Activated CD4-positive, alpha-beta T cell treated with anti-CD3 and anti-CD28 coated beads, Interleukin-2, amount 50 U/mL, for 1 hour (primary cell): Measurements from ENCODE around the gene KDELR1.
A peak's percentile ranks its signal among the peaks of the same experiment; 100 is the strongest.
"Not testable (repeated sequence)": the region's sequence is repeated elsewhere in the genome, so short reads cannot be mapped to it uniquely, and the experiment has no call there.

ENCODE experiments used
- DNase-seq: peaks from one replicate; pipeline ENCODE4 v3.0.0-alpha.2; 2020

The KDELR1 gene

DNA sequence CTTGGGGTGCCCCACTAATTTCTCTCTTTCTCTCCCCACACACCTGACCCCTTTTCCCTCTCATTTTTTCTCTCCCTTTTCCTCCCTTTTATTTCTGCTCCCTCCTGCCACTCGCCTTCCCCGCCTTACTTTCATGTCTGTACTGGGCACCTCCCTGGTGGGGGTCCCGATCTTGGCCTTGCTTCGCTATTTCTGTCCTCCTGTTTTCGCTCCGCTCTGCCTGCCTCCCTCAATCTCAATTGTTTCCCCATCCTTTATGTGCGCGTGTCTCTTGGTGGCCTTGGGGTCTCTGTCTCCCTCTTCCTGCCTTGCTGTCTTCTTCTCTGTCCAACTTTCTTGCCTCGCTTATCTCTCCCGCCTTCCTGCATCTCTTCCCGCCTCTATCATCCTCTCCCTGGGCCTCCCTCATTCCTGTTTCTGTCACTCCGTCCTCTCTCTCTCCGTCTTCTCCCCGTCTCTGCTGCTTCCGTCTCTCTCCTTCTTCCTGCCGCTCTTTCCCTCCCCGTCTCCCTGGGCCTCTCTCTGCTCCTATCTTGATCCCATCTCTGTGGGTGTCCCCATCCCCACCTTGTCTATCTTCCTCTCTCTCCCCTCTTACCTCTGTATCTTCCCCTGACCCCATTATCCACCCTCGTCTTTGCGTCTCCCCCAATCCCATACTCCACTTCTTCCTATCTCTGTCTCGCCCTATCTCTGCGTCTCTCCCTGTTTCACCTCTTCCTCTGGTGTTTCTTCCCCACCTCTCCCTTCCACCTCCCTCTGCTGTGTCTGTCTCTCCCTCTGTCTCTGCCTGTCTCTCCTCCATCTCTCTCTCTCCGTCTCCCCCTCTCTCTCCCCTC, 6.1 kb upstream of the KDELR1 start:
- no peak for DNase-seq

DNA sequence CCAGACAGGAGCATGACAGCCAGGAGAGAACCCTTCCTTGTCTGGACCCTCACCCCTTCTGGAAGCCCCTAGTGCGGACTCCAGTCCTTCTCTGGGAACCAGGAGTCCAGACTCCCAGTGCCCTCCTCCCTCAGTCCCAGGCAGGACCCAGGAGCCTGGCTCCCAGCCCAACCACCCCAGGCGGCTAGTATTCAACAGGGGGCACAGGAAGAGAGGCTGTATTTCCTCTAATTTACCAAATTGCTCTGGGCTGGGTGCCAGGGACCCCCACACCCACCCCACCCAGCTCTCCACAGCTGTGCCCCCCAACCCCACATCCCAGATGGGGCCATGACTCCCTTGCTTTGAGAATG, 5.4 kb upstream of the KDELR1 start:
- no peak for DNase-seq

DNA sequence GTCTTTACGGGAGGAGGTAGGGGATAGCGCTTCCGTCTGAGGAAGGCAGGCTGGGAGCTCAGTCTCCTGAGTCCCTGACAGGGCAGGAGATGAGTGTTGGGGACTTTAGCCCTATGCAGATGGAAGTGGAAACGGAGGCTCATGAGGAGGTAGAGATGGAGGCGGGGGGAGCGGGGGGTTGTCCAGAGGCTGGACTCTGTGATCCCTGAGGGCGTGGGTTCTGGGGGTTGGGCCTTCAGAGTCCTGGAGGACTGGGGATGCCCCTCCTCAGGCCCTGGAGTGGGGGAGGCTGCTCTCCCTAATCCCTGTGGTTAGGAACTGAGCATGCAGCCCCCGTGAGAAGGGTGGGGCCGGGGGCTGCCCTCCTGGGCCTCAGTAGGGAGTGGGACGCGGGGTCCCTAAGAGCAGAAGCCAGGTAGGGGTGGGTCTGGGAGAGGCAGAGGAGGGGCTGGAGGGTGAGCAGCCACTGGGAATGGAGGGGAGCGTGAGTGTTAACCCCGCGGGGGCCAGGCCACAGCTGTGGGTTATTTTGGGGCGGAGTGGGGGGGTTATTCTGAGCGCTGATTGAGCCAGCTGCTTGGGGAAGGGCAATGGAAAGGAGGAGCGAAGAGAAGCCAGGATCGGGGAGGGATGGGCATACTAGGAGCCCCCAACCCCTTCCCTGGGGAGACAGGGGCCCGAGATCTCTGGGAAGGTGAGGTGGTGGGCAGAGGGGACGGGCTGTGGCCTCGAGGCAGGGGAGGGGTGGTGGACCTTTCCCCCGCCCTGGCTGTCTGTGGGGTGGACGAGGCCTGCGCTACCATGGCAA, 4.9 kb upstream of the KDELR1 start:
- DNase-seq, result no peak

DNA sequence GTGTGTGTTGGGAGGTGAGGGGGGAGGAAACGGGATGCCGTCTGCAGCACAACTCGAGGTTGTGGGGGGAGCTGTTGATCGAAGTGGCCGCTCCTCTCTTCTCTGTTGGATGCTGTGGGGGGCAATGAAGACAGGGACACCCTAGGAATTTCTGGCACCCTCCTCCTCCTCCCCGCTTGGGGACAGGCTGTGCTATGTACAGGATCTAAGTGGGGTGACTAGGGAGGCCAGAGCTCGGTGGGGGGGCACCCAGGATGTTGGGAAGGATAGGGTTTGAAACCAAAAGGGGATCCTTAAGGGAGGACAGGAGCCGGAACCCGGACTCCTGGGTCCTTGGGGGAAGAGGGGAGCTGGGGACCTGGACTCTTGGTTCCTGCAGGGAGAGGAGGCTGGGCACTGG, 4.1 kb upstream of the KDELR1 start:
- no peak for DNase-seq

DNA sequence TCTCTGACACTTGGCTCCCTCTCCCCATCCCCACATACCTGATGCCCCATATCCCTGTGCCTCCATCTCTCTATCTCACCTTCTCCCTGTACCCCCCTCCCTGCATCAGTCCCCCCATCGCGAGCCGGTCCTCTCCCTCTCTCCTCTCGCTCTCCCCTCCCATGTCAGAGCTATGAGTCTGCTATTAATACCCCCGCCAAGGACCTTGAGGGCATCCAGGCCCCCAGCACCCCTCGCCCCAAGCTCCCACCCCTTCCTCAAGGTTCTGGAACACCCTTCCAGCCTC, 3.8 kb upstream of the KDELR1 start:
- DNase-seq, result no peak

DNA sequence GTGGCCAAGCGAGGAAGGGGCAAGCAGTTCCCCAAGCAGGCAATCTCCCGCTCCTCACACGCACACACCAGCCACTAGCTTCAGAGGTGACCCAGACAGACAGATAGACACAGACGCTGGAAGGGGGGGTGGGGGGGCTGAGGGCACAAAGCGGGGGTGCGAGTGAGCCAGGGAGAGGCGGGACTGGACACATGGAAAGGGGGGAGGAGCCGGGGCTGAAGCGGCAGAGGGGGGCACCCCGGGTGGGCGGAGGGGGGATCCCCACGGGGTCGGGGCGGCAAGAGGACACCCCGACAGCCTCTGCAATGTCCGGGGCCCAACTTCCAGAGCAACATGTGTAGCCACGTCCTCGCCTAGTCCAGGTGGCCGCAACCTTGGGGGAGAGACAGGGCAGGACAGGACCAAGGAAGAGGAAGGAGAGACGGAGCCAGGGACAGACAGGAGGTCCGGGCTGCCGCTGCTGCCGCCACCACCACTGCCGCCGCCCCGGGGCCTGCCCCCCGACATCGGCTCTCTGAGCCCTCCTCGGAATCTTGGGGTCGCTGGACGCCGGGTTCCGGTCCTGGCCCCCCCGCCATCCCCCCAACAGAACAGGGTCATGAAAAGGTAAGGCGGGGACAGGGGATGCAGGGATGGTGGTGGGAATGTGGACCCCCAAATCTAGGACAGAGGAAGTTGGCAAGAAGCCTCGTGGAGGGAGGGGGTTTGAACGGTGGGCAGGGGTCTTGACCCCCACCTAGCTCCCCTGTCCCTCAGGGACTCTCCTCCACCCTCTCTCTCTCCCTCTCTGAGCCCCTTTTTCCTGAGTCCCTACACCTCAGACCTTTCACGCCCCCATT, 3.2 kb upstream of the KDELR1 start:
- DNase-seq, result no peak

DNA sequence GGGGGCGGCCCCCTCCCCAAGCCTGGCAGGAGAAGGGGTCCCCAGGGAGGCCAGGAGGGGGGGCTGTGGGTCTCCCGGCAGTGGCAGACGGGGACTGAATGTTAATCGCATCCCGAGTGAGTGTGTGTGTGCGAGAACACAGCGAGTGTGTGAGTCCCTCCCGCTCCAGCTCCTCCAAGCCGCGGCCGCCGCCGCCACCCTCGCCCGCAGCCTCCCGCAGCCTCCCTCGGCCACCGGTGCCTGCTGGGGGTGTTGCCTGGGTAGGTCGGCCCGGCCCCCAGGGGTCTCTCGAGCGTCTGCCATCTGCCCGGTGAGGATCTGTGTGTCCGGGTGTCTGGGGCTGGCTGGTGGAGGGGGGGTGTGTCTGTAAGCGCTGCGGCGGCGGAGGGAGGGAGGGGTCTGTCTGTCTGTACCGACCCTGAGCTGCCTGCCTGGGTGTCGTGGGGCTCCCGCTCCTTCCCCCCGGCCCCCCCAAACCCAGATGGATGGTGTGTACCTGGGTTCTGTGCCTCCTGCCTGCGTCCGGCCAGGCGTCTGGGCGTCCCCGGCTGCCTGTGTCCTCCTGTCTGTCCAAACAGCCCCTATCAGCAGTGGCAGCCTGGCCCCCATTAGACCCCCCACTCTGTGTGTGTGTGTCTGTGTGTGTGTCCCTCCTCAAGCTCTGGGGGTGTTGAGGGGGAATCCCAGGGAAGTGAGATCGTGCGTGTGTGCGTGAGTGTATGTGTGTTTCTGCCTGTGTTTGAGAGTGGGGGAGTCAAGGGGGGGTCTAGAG, 2.4 kb upstream of the KDELR1 start, which contains the start of gene GRIN2D:
TSS of gene GRIN2D (plus strand) at position 110 of the 772 bp plus-strand sequence. CDS start 4,725 bp downstream, outside the sequence.
- DNase-seq, result peak; percentile 31

DNA sequence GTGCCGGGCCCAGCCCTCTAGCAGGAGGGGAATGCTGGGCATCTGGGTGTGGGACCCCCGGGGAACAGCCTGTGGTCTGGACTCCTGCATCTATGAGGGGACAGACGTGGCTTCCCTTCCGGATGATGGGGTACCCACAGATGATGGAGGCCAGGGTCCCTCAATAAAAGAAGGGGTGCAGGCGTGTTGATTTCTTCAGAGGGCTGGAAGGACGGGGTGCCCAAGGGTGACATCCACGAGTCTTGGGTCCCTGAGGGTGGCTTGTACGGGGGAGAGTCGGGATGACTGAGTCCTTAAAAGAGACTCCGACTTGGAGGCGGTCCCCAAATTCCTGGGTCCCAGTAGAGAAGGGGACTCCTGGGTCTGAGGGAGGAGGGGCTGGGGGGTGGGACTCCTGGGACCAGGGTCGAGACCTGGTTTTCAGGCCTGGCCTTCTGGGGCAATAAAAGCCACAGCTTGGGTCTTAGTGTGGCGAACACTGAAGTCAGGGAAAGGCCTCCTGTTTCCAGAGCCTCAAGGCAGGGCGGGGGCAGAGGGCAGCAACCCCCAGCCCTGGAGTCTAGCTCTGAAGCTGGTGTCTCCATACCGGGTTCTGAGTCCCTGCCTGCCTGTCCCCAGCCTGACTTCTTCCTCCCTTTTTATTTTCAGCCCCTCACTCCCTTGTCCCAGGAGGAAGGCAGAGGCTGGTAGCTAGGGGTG, 1.7 kb upstream of the KDELR1 start:
- DNase-seq, result no peak

DNA sequence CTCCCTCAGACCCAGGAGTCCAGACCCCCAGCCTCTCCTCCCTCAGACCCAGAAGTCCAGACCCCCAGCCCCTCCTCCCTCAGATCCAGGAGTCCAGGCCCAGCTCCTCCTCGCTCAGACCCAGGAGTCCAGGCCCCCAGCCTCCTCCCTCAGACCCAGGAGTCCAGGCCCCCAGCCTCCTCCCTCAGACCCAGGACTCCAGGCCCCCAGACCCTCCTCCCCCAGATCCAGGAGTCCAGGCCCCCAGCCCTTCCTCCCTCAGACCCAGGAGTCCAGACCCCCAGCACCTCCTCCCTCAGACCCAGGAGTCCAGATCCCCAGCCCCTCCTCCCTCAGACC, 624 bp upstream of the KDELR1 start:
- not testable (repeated sequence) for DNase-seq

DNA sequence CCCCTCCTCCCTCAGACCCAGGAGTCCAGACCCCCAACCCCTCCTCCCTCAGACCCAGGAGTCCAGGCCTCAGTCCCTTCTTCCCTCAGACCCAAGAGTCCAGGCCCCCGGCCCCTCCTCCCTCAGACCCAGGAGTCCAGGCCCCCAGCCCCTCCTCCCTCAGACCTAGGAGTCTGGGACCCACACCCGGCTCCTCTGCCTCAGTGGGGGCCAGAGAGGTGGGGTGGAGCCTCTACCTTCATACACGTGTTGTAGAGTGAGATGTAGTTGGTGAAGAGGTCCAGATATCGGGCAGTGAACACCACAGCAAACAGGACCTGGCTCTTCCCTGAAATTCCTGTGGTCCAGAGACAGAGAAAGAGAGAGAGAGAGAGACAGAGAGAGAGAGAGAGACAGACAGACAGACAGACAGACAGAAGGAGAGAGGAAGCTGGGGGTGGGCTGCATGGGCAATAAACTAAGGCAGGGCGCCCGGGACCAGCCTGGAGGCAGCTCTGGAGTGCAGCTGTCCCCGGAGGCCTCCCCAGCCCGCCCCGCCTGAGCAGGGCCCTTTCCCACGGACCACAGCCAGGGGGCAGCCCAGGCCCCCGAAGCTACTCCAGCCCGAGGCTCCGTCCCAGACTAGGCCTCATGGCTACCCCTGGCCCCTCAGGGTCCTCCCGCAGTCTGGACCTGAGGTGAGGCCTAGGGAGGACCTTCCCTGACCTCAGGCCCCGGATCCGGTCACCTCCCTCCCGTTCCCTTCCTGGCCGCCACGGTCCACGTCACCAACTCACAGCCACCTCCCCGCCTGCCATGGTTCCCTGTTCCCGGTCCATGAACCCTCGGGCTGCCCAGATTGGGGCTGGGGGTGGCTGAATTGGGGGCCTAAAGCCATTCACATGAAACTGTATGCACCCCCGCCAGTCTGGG, 907 bp downstream of the KDELR1 start:
- DNase-seq, result peak; percentile 62

DNA sequence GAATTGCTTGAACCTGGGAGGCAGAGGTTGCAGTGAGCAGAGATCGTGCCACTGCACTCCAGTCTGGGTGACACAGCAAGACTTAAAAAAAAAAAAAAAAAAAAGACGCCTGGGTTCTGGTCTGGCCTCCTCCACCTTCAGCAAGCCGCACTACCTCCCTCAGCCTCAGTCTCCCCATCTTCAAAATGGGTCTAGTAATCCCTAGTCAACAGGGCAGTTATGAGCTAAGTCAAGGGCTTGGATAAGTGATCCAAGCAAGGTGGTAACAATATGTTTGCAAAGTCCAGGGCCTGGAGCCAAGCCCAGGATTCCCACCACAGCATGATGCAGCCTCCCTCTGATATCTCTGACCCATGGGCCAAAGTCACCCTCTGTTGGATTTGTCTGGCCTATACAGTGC, 4.4 kb downstream of the KDELR1 start:
- DNase-seq, result no peak

DNA sequence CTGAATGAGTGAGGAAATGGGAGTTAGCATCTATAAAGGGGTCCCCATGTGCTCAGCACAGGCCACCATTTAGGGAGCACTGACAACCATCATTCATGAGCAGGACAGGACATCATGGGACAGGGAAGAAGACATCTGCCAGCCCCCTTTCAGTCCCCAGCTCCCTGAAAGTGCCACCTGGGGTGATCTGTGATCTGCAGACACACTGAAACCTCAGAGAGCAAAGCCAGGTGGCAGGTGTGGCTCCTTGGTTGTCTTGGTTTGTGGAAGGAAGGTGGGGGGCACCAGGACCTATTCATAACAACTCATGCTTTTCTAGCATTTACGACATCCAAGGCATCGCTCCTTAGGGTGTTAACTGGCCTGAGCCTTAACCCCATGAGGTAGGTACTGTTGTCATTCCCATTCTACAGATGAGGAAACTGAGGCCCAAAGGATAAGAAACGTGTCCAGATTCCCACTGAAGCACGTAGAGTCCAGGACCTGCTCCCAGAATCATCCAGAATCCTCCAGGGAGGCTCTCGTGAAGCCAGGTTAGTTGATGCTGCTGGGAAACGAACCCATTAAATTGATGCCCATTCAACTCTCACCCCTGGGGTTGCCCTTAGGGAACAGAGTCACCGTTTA, 5.8 kb downstream of the KDELR1 start:
- DNase-seq, result no peak

DNA sequence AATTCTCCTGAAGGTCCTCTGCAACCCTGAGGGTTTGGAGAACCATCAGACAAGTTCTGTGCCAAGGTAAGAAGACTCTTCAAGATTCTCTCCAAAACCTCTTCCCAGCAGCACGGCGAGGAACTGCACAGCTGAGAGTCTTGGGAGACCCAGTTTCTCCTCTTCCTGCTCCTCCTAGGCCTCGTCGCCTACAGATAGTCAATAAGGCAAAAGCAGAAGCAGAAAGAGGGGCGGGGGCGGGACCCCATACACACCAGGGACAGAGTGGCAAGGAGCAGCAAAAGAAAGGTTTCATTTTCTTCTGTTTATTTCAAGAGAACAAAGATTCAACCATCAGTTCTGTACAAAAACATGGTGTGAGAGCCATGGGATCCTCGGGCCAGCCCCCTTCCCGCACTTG, 9.1 kb downstream of the KDELR1 start:
- DNase-seq, result no peak

DNA sequence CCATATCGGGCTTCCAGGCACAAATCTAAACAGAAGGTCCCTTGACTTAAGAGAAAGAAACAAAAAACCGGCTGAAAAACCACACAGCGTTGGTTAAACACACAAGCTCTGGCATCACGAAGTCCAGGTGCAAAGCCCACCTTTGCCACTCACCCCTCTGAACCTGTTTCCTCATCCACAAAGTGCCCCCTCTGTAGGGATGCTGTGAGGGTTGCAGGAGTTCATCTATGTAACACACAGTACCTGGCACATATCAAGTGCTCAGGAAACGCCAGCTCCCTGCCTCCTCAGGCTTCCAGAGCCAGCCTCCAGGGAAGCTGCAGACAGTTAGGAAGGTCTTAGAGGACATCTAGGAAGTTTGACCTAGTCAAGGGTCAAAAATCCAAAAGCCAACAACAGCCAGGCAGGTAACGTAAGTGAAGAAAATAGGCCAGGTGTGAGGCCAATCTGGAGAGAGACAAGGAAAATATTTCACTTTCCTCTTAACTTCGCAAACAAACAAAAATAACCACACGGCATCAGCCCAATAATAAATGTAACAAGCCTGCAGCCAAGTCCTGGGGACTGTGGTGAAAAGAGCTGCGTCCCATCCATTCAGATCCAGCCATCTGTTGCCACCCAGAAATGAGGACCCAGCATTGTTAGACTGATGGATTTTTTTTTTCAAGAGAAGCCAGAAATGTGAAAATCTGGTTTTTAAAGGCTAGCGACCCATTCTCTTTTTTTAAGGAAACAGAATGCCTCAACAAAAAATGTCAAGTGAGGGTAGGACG, 10.0 kb downstream of the KDELR1 start:
- DNase-seq, result no peak

DNA sequence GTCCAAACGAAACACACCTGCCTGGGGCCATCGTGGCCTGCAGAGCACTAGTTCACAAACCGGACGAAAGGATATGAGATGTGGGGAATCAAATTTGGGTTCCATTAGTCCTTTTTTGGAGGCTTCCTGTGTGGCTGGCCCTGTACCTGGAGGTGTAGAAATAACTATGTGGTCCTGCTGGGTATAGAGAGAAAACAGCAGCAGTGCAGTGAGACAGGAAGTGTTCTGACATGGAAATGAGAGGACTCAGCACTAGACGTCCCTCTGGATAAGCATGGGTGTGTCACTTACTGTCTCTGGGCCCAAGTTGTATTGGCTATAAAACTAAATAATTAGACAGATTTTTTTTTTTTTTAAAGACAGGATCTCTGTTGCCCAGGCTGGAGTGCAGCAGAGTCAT, 12.3 kb downstream of the KDELR1 start:
- no peak for DNase-seq

DNA sequence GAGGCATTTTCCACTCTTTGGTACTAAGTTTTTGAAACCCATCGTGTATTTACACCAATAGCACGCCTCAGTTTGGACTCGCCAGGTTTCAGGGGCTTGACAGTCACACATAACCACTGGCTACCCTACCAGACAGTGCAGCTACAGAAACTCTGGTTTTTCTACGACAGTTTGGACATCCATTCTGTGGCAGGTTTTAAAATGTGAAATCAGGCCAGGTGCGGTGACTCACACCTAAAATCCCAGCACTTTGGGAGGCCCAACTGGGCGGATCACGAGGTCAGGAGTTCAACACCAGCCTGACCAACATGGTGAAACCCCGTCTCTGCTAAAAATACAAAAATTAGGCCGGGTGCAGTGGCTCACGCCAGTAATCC, 13.2 kb downstream of the KDELR1 start:
- DNase-seq, result no peak

DNA sequence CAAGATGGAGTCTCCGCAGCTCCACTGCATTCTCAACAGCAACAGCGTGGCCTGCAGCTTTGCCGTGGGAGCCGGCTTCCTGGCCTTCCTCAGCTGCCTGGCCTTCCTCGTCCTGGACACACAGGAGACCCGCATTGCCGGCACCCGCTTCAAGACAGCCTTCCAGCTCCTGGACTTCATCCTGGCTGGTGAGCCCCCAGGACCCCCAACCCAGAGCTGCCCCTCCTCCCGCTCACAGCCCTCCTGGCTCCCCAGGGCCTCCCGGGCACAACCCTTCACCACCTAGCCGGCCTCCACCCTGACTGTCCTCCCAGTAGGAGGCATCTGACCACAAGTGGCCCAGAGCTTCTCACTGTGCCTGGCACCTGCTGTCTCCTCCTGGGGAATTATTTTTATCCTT, 17.8 kb downstream of the KDELR1 start:
- DNase-seq, result no peak

DNA sequence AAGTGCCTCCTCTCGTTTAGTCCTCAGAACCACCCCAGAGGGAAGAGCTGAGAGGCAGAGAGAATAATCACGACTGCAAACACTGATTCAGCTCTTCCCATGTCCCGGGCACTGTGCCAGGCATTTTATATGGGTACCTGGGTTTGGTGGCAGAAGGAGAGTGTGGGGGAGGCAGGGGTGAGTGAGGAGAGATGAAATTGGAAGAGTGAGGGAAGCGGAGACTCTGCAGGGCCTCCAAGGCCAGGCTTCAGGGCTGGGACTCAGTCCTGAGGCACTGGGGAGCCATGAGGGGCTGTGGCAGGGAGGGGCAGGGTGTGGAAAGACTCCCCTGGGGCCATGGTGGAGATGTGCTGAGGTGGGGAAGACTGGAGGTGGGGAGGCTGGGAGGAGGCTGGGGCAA, 18.4 kb downstream of the KDELR1 start:
- no peak for DNase-seq

DNA sequence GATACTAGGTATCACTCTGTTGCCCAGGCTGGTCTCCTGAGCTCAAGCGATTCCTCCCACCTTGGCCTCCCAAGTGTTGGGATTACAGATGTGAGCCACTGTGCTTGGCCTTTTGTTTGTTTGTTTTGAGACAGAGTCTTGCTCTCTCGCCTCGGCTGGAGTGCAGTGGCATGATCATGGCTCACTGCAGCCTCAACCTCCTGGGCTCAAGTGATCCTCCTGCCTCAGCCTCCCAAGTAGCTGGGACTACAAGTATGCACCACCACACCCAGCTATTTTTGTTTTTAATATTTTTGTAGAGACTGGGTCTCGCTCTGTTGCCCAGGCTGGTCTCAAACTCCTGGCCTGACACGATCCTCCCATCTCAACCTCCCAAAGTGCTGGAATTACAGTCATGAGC, 19.6 kb downstream of the KDELR1 start:
- DNase-seq, result not testable (repeated sequence)

DNA sequence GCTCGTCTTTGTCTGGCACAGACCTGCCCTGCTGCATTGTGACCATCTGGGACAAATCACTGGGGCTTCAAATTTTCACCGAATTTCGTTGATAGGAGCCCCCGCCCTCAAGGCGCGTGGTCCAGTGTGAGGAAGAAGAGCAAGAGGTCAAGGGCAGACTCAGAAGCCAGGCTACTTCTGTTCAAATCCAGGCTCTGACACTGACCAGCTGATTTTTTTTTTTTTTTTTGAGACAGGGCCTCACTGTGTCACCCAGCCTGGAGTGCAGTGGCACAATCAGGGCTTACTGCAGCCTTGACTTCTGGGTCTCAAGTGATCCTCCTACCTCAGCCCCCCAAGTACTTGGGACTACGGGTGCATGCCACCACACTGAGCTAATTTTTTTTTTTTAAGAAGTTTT, 20.0 kb downstream of the KDELR1 start:
- DNase-seq, result no peak
